HEK293 (cell line): Measurements from ENCODE around the gene HOXC11.

Experiments
- CTCF ChIA-PET: fragments of 350-600 bp; formaldehyde crosslinking; extraction: SDS; loops from one replicate; lab custom pipeline; 2021; ENCODE audit warnings: antibody characterized with exemption; lab: Yijun Ruan, JAX
- POLR2A ChIA-PET: fragments of 300-600 bp; formaldehyde crosslinking; extraction: SDS; loops from one replicate; lab custom pipeline; 2020; ENCODE audit warnings: antibody characterized with exemption, inconsistent platforms; lab: Yijun Ruan, JAX
- H3K27ac ChIP-seq: fragments of 200-500 bp; sonication (Bioruptor generic); 2 replicates; pipeline ENCODE4 v1.5.1; 2014; ENCODE audit warnings: low read depth, low read length, control low read depth, inconsistent platforms; ENCODE audit errors: extremely low read depth
- H3K36me3 ChIP-seq, 2 experiments: fragments of 200-500 bp in 1 of 2; sonication (Bioruptor generic) in 1 of 2; 1 replicate in 1 of 2; 2 replicates in 1 of 2; pipeline ENCODE4 v1.5.1; 2014 to 2017; ENCODE audit warnings: inconsistent platforms in 2 of 2, low read length in 2 of 2; ENCODE audit not compliant: control insufficient read depth in 2 of 2, insufficient read depth in 1 of 2
- H3K4me1 ChIP-seq: fragments of 200-500 bp; sonication (Bioruptor generic); 2 replicates; pipeline ENCODE4 v1.5.1; 2014; ENCODE audit warnings: mild to moderate bottlenecking, low read length, inconsistent platforms; ENCODE audit not compliant: control insufficient read depth, insufficient read depth
- H3K4me3 ChIP-seq: 2 replicates; pipeline ENCODE4 v1.5.1; 2011; ENCODE audit warnings: low read depth, mild to moderate bottlenecking, control low read depth, low read length, moderate library complexity
- H3K9me3 ChIP-seq: fragments of 200-500 bp; sonication (Bioruptor generic); 2 replicates; pipeline ENCODE4 v1.5.1; 2014; ENCODE audit warnings: low read depth, low read length, inconsistent platforms; ENCODE audit not compliant: control insufficient read depth, insufficient read depth
- AEBP2 ChIP-seq: fragments of 450-650 bp; formaldehyde crosslinking; IDR thresholded peaks from 2 replicates; pipeline ENCODE4 v1.5.1; 2016; ENCODE audit warnings: missing biosample characterization, missing genetic modification characterization, borderline replicate concordance
- ATF2 ChIP-seq: fragments of 450-650 bp; formaldehyde crosslinking; IDR thresholded peaks from 2 replicates; pipeline ENCODE4 v1.5.1; 2016; ENCODE audit warnings: missing biosample characterization, missing genetic modification characterization, low read depth
- KLF16 ChIP-seq: fragments of 450-650 bp; formaldehyde crosslinking; IDR thresholded peaks from 2 replicates; pipeline ENCODE4 v1.5.1; 2017; ENCODE audit warnings: missing biosample characterization, missing genetic modification characterization
- MYNN ChIP-seq: fragments of 450-650 bp; formaldehyde crosslinking; IDR thresholded peaks from 2 replicates; pipeline ENCODE4 v1.5.1; 2016; ENCODE audit warnings: missing biosample characterization, missing genetic modification characterization, borderline replicate concordance
- OVOL3 ChIP-seq: fragments of 450-650 bp; formaldehyde crosslinking; IDR thresholded peaks from 2 replicates; pipeline ENCODE4 v1.5.1; 2016; ENCODE audit warnings: missing biosample characterization, missing genetic modification characterization
- PRDM10 ChIP-seq: fragments of 450-650 bp; formaldehyde crosslinking; IDR thresholded peaks from 2 replicates; pipeline ENCODE4 v1.5.1; 2016; ENCODE audit warnings: missing biosample characterization, missing genetic modification characterization
- SCRT1 ChIP-seq: fragments of 450-650 bp; formaldehyde crosslinking; IDR thresholded peaks from 2 replicates; pipeline ENCODE4 v1.5.1; 2016; ENCODE audit warnings: missing biosample characterization, missing genetic modification characterization, borderline replicate concordance
- ZBTB49 ChIP-seq: fragments of 450-650 bp; formaldehyde crosslinking; IDR thresholded peaks from 2 replicates; pipeline ENCODE4 v1.5.1; 2016; ENCODE audit warnings: missing biosample characterization, missing genetic modification characterization, low read depth
- ZBTB7A ChIP-seq: fragments of 450-650 bp; formaldehyde crosslinking; IDR thresholded peaks from 2 replicates; pipeline ENCODE4 v1.5.1; 2016; ENCODE audit warnings: low read depth, missing biosample characterization, missing genetic modification characterization
- ZNF10 ChIP-seq: fragments of 450-650 bp; formaldehyde crosslinking; IDR thresholded peaks from 2 replicates; pipeline ENCODE4 v1.5.1; 2017; ENCODE audit warnings: missing biosample characterization, missing genetic modification characterization
- ZNF239 ChIP-seq: fragments of 450-650 bp; formaldehyde crosslinking; IDR thresholded peaks from 2 replicates; pipeline ENCODE4 v1.5.1; 2016; ENCODE audit warnings: missing biosample characterization, missing genetic modification characterization
- ZNF26 ChIP-seq: fragments of 450-650 bp; formaldehyde crosslinking; IDR thresholded peaks from 2 replicates; pipeline ENCODE4 v1.5.1; 2016; ENCODE audit warnings: missing biosample characterization, missing genetic modification characterization
- ZNF266 ChIP-seq: fragments of 450-650 bp; formaldehyde crosslinking; IDR thresholded peaks from 2 replicates; pipeline ENCODE4 v1.5.1; 2016; ENCODE audit warnings: missing biosample characterization, missing genetic modification characterization, low read depth
- ZNF518A ChIP-seq: fragments of 450-650 bp; formaldehyde crosslinking; conservative IDR thresholded peaks from 2 replicates; pipeline ENCODE4 v1.5.1; 2016; ENCODE audit warnings: low read depth, missing biosample characterization, missing genetic modification characterization
- ZNF561 ChIP-seq: fragments of 450-650 bp; IDR thresholded peaks from 2 replicates; pipeline ENCODE4 v1.5.1; 2018; ENCODE audit warnings: missing biosample characterization, missing genetic modification characterization, borderline replicate concordance
- ZNF580 ChIP-seq: fragments of 450-650 bp; formaldehyde crosslinking; IDR thresholded peaks from 2 replicates; pipeline ENCODE4 v1.5.1; 2016; ENCODE audit warnings: missing biosample characterization, missing genetic modification characterization
- ZNF701 ChIP-seq: fragments of 450-650 bp; formaldehyde crosslinking; IDR thresholded peaks from 2 replicates; pipeline ENCODE4 v1.5.1; 2016; ENCODE audit warnings: missing biosample characterization, missing genetic modification characterization
- ZNF777 ChIP-seq: fragments of 450-650 bp; formaldehyde crosslinking; IDR thresholded peaks from 2 replicates; pipeline ENCODE4 v1.5.1; 2017; ENCODE audit warnings: missing biosample characterization, missing genetic modification characterization, borderline replicate concordance
- ZSCAN16 ChIP-seq: fragments of 450-650 bp; formaldehyde crosslinking; IDR thresholded peaks from 2 replicates; pipeline ENCODE4 v1.5.1; 2016; ENCODE audit warnings: missing biosample characterization, missing genetic modification characterization
- ZSCAN30 ChIP-seq: fragments of 450-650 bp; IDR thresholded peaks from 2 replicates; pipeline ENCODE4 v1.5.1; 2018; ENCODE audit warnings: missing biosample characterization, mild to moderate bottlenecking, missing genetic modification characterization, moderate library complexity

The HOXC11 gene

GRCh38 chr12:53976823-53977595 is 4.1 kb downstream of the HOXC11 start:
- Histone ChIP-seq H3K4me3 (no peak overlapping the region), H3K36me3 (no peaks in the 10 kb centered on the region), H3K9me3 (no peaks in the 10 kb centered on the region), H3K4me1 (peaks cover 49% of the 10 kb centered on the region), H3K27ac (peak overlapping the region; percentile 91; the same call in 1 of the 2 replicates)
- ChIA-PET CTCF (interaction anchor here (0.5 to 0.7 kb wide), 3 partner anchors 12 to 643 kb away, joined by 3 read pairs; no protein-coding TSS in a partner anchor), POLR2A (interaction anchor here (0.6 to 0.9 kb wide), 2 partner anchors 10 to 18 kb away, joined by 3 to 4 read pairs; no protein-coding TSS in a partner anchor)
- TF ChIP-seq ZNF580 (no peak), ZNF561 (no peak), ZBTB49 (tag by site-specific recombination) (no peak), SCRT1 (tag by site-specific recombination) (no peak), KLF16 (tag by site-specific recombination) (no peak), ZNF10 (no peak), ZNF266 (tag by site-specific recombination) (no peak), PRDM10 (tag by site-specific recombination) (no peak), ZSCAN16 (tag by site-specific recombination) (no peak), AEBP2 (tag by site-specific recombination) (no peak), ZNF518A (tag by site-specific recombination) (no peak), OVOL3 (tag by site-specific recombination) (no peak), ZBTB7A (no peak), ZNF701 (tag by site-specific recombination) (no peak), ZNF26 (no peak), ATF2 (tag by site-specific recombination) (no peak), MYNN (tag by site-specific recombination) (no peak), ZSCAN30 (tag by site-specific recombination) (no peak), ZNF239 (tag by site-specific recombination) (no peak), ZNF777 (no peak)
